PC-3 (cell line): ENCODE measurements around the gene DNAJB1. TPM values are rescaled to one million over a fixed set of nuclear protein-coding genes. Genes with fewer than 3 reads are reported as not detected.

Experiments
- ATAC-seq: fragments of 200-7000 bp; cut with Tn5 transposase; 2 replicates; pipeline ENCODE4 v1.9.1; 2020; ENCODE audit warnings: mild to moderate bottlenecking, moderate library complexity
- BruUV-seq: library from RNA; stranded (reverse); fragments of 400-500 nt; replicated peaks from 2 replicates; lab custom pipeline; 2021; lab: Mats Ljungman, UMichigan
- CTCF ChIA-PET: fragments of 300-600 bp; sonication (Branson Sonifier 250); formaldehyde crosslinking; loops from one replicate; lab custom pipeline; 2022; ENCODE audit warnings: antibody characterized with exemption; lab: Charles Lee
- POLR2A ChIA-PET: fragments of 300-600 bp; sonication (Branson Sonifier 250); formaldehyde crosslinking; loops from one replicate; lab custom pipeline; 2022; ENCODE audit warnings: antibody characterized with exemption; ENCODE audit not compliant: unreplicated experiment; lab: Charles Lee
- DNase-seq: peaks from one replicate; pipeline ENCODE4 v3.0.0-alpha.2; 2015
- H2AFZ ChIP-seq: fragments of 300-600 bp; sonication (generic); 2 replicates; pipeline ENCODE4 v1.6.0; 2016; ENCODE audit warnings: antibody characterized with exemption, low read length
- H3F3A ChIP-seq: fragments of 300-600 bp; sonication (generic); one replicate; pipeline ENCODE4 v1.6.0; 2017; ENCODE audit warnings: antibody characterized with exemption, low read length, control low read depth, mild to moderate bottlenecking; ENCODE audit not compliant: unreplicated experiment
- H3K27ac ChIP-seq: fragments of 300-600 bp; sonication (generic); 2 replicates; pipeline ENCODE4 v1.5.1; 2016; ENCODE audit warnings: mild to moderate bottlenecking, low read length
- H3K27me3 ChIP-seq: fragments of 300-600 bp; sonication (generic); 2 replicates; pipeline ENCODE4 v1.6.1; 2016; ENCODE audit warnings: low read length, mixed read lengths
- H3K36me3 ChIP-seq: fragments of 300-600 bp; sonication (generic); 2 replicates; pipeline ENCODE4 v1.6.1; 2016; ENCODE audit warnings: low read depth, mixed run types, low read length, mixed read lengths
- H3K4me1 ChIP-seq: fragments of 300-600 bp; sonication (generic); 2 replicates; pipeline ENCODE4 v1.5.1; 2016; ENCODE audit warnings: low read length; ENCODE audit not compliant: insufficient read depth
- H3K4me2 ChIP-seq: fragments of 300-600 bp; sonication (generic); 2 replicates; pipeline ENCODE4 v1.6.0; 2016; ENCODE audit warnings: low read length
- H3K4me3 ChIP-seq: fragments of 300-600 bp; sonication (generic); 2 replicates; pipeline ENCODE4 v1.5.1; 2016; ENCODE audit warnings: mild to moderate bottlenecking, low read length, mixed read lengths
- H3K79me2 ChIP-seq: fragments of 300-600 bp; sonication (generic); 2 replicates; pipeline ENCODE4 v1.6.1; 2017; ENCODE audit warnings: low read length, mixed read lengths
- H3K9ac ChIP-seq: fragments of 300-600 bp; sonication (generic); 2 replicates; pipeline ENCODE4 v1.6.0; 2016; ENCODE audit warnings: mild to moderate bottlenecking, low read length
- H3K9me2 ChIP-seq: fragments of 300-600 bp; sonication (generic); replicated peaks from 2 replicates; pipeline ENCODE4 v1.6.1; 2016; ENCODE audit warnings: mixed run types, low read length, mixed read lengths
- H3K9me3 ChIP-seq: fragments of 300-600 bp; sonication (generic); 2 replicates; pipeline ENCODE4 v1.6.1; 2016; ENCODE audit warnings: low read length, mixed read lengths
- H4K20me1 ChIP-seq: fragments of 300-600 bp; sonication (generic); 2 replicates; pipeline ENCODE4 v1.6.1; 2016; ENCODE audit warnings: low read length, mixed read lengths
- EZH2 ChIP-seq: fragments of 300-600 bp; sonication (generic); IDR thresholded peaks from one replicate; pipeline ENCODE4 v1.6.1; 2017; ENCODE audit warnings: antibody characterized with exemption, mild to moderate bottlenecking, low read length; ENCODE audit not compliant: unreplicated experiment
- EZH2phosphoT487 ChIP-seq: fragments of 300-600 bp; sonication (generic); IDR thresholded peaks from 2 replicates; pipeline ENCODE4 v1.6.1; 2018; ENCODE audit warnings: mild to moderate bottlenecking, antibody characterized with exemption, low read length, borderline replicate concordance
- intact Hi-C: fragments of 100-400 bp; cut with micrococcal nuclease; formaldehyde crosslinking; loops from 2 replicates; pipeline ENCODE4 v1.9.0; 2023
- total RNA-seq: library from RNA; depleted of rRNA; stranded (reverse); fragments of >200 nt; gene quantifications from 2 replicates; pipeline ENCODE4 v1.2.3, GENCODE V29; 2014
- TF ChIP-seq, protein P1 (sequence below): fragments of 300-600 bp; sonication (generic); conservative IDR thresholded peaks from 2 replicates; pipeline ENCODE4 v1.5.1; 2017; ENCODE audit warnings: antibody characterized with exemption, low read depth, mild to moderate bottlenecking, low read length

DNAJB1 gene
- total RNA-seq, 1 experiment from 2014 or later, result 167 TPM

DNA sequence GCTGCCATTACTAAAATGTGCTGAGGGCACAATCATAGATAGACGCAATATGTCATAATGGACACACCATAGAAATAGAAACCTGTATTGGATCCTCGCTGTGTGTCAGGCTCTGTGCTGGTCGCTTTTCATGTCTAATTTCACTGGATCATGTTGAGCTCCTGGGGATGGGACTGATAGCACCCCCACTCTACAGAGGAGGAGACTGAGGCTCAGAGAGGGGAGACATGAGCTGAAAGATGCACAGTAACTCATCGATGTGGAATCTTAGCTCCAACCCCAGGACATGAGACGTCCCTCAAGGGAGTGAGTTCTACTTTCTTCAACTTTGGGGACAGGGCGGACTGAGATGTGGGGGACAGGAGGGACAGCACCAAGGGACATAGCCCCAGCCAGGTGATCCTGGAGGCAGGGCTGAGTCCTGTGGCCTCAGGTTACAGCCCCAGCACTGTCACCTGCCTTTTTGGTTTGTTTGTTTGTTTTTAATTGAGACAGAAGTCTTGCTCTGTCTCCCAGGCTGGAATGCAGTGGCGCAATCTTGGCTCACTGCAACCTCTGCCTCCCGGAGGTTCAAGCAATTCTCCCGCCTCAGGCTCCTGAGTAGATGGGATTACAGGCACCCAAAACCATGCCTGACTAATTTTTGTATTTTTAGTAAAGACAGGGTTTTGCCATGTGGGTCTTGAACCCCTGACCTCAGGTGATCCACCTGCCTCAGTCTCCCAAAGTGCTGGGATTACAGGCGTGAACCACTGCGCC, 15.7 kb downstream of the DNAJB1 start:
- H3K4me1 ChIP-seq, result peaks cover 51% of the 10 kb centered on the region
- H3F3A ChIP-seq, result peaks cover 13% of the 10 kb centered on the region
- H3K9me3 ChIP-seq, result no peaks in the 10 kb centered on the region
- TF ChIP-seq, protein P1, sequence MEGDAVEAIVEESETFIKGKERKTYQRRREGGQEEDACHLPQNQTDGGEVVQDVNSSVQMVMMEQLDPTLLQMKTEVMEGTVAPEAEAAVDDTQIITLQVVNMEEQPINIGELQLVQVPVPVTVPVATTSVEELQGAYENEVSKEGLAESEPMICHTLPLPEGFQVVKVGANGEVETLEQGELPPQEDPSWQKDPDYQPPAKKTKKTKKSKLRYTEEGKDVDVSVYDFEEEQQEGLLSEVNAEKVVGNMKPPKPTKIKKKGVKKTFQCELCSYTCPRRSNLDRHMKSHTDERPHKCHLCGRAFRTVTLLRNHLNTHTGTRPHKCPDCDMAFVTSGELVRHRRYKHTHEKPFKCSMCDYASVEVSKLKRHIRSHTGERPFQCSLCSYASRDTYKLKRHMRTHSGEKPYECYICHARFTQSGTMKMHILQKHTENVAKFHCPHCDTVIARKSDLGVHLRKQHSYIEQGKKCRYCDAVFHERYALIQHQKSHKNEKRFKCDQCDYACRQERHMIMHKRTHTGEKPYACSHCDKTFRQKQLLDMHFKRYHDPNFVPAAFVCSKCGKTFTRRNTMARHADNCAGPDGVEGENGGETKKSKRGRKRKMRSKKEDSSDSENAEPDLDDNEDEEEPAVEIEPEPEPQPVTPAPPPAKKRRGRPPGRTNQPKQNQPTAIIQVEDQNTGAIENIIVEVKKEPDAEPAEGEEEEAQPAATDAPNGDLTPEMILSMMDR, result no peak
- TF ChIP-seq EZH2phosphoT487 (no peak), EZH2 (no peak)
- 0 out of 2 replicates have a peak overlapping the region, but pooled peaks have one; percentile 7 for H2AFZ ChIP-seq
- no peak overlapping the region for H3K9ac ChIP-seq
- H3K27me3 ChIP-seq, result no peaks in the 10 kb centered on the region
- no peaks in the 10 kb centered on the region for H3K36me3 ChIP-seq
- no TSS peak for BruUV-seq
- peak overlapping the region; percentile 8; the same call in 1 of the 2 replicates for H3K4me2 ChIP-seq
- ATAC-seq (no peak), DNase-seq (peak; percentile 76)
- H3K79me2 ChIP-seq, result no peaks in the 10 kb centered on the region
- intact Hi-C loops, result no loop called here
- CTCF ChIA-PET, result no interaction called here
- H3K9me2 ChIP-seq, result no peaks in the 10 kb centered on the region
- no peak overlapping the region for H3K27ac ChIP-seq
- no peak overlapping the region for H3K4me3 ChIP-seq
- POLR2A ChIA-PET, result no interaction called here
- no peaks in the 10 kb centered on the region for H4K20me1 ChIP-seq

DNA sequence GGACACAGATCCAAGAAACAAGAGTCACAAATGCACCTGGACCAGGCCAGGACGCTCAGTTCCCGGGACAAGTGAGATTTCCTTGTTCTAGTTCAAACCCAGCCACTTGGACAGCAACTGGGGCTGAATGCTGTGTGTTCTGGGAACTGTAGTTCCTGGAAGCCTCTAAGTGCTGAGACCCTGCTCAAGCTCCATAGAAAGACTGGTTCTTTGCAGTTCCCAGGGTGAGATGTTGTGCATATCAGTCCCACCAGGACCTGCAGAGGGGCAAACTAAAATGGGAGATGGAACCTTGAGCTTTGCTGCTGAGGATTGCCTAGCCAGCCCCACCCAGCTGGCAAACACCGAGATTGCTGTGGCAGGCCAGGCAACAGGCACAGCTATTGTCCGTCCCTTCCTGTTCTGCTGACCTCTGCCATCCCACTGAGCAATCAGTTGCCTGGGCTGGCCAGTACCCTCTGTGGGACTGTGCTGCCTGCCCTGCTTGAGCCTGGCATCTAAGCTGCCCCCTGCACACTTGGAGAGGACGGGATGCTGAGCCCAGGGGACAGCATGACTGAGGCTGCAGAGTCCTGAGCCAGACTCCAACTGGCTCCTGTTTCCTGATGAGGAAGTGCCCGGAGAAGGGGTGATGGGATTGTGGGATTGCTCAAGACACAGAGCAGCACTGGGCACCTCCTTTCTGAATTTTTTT, 20.8 kb downstream of the DNAJB1 start:
- Histone ChIP-seq H3K9me2 (no peaks in the 10 kb centered on the region), H3K9ac (peak overlapping the region; percentile 66), H3K27me3 (no peaks in the 10 kb centered on the region), H3K4me2 (peak overlapping the region; percentile 77), H3K4me1 (peaks cover 28% of the 10 kb centered on the region), H3F3A (peaks cover 5% of the 10 kb centered on the region), H2AFZ (peak overlapping the region; percentile 75), H3K27ac (peak overlapping the region; percentile 76), H3K36me3 (peaks cover 8% of the 10 kb centered on the region; the same call in 1 of the 2 replicates), H3K4me3 (peak overlapping the region; percentile 56; the same call in 1 of the 2 replicates), H3K79me2 (peaks cover 34% of the 10 kb centered on the region), H3K9me3 (no peaks in the 10 kb centered on the region), H4K20me1 (peaks cover 18% of the 10 kb centered on the region)
- no TSS peak for BruUV-seq
- ChIA-PET POLR2A (interaction anchor here (0.6 to 1.8 kb wide), 6 partner anchors 9 to 361 kb away, joined by 4 to 16 read pairs (median 10); partner anchors contain the start of gene DNAJB1), CTCF (interaction anchor here (2.2 kb wide), 1 partner anchor 8 kb away, joined by 15 read pairs; no protein-coding TSS in a partner anchor)
- intact Hi-C loops, result loop anchor here (2.0 kb wide), 1 partner anchor 31 kb away; the partner anchor contains the start of gene TECR
- peak; percentile 50 for DNase-seq
- no peak for TF ChIP-seq EZH2phosphoT487
- no peak for TF ChIP-seq EZH2
- TF ChIP-seq, protein P1, result no peak
- ATAC-seq, result peak; percentile 18
